Gastroesophageal sphincter (tissue), 4 donors: ENCODE data around the gene LRP1B. TPM values are rescaled to one million over a fixed set of nuclear protein-coding genes. Genes with fewer than 3 reads are reported as not detected.

Source experiments
- ATAC-seq: fragments of 150-250 bp; one replicate; pipeline ENCODE4 v1.9.1; 2016; ENCODE audit warnings: mild to moderate bottlenecking, moderate library complexity
- H3K27ac ChIP-seq, 4 donors: fragments of 200-600 bp; sonication (generic) in 3 of 4; 1 replicate in 3 of 4; 2 replicates in 1 of 4; pipeline ENCODE4 v1.5.1; 2016 to 2019
- H3K27me3 ChIP-seq: fragments of 200-600 bp; sonication (generic); one replicate; pipeline ENCODE4 v1.5.1; 2019
- H3K36me3 ChIP-seq, 2 donors: fragments of 200-600 bp; sonication (generic); one replicate each; pipeline ENCODE4 v1.5.1; 2019; ENCODE audit warnings: control low read depth in 1 of 2
- H3K4me1 ChIP-seq, 3 donors: fragments of 200-600 bp; sonication (generic); 1 replicate in 2 of 3; 2 replicates in 1 of 3; pipeline ENCODE4 v1.5.1; 2016 to 2019; ENCODE audit warnings: control low read depth in 2 of 3
- H3K4me3 ChIP-seq, 2 donors: fragments of 200-600 bp; sonication (generic); one replicate each; pipeline ENCODE4 v1.5.1; 2019; ENCODE audit warnings: mild to moderate bottlenecking in 1 of 2, moderate library complexity in 1 of 2
- H3K9me3 ChIP-seq, 3 donors: fragments of 200-600 bp; sonication (generic); one replicate each; pipeline ENCODE4 v1.5.1; 2017 to 2019; ENCODE audit warnings: control low read depth in 2 of 3
- EP300 ChIP-seq: sonication (generic); formaldehyde crosslinking; IDR thresholded peaks from one replicate; pipeline ENCODE4 v1.6.1; 2017; ENCODE audit warnings: antibody characterized with exemption, mild to moderate bottlenecking
- POLR2A ChIP-seq, 2 donors: fragments of 450-650 bp; IDR thresholded peaks; one replicate each; pipeline ENCODE4 v1.6.1; 2017; ENCODE audit warnings: antibody characterized with exemption in 2 of 2, mild to moderate bottlenecking in 2 of 2, moderate library complexity in 1 of 2
- POLR2AphosphoS5 ChIP-seq: sonication (generic); formaldehyde crosslinking; IDR thresholded peaks from one replicate; pipeline ENCODE4 v1.6.1; 2017; ENCODE audit warnings: antibody characterized with exemption
- WGBS, 2 donors: methylation state at CpG; one replicate each; pipeline ENCODE4 v1.1.5; 2018; ENCODE audit warnings: low coverage in 1 of 2; 5-methylcytosine and 5-hydroxymethylcytosine counted together
- total RNA-seq, 4 donors: library from RNA; depleted of rRNA; stranded (reverse); fragments of >200 nt; gene quantifications; one replicate each; pipeline ENCODE4 v1.1.0, GENCODE V29; 2016
- TF ChIP-seq, protein P1 (sequence below), 4 experiments: fragments of 200-600 bp in 2 of 4; fragments of 450-650 bp in 2 of 4; sonication (generic) in 1 of 4; IDR thresholded peaks; one replicate each; pipeline ENCODE4 v1.5.1; 2017 to 2019; ENCODE audit warnings: antibody characterized with exemption in 4 of 4, mild to moderate bottlenecking in 2 of 4, moderate library complexity in 2 of 4

The LRP1B gene
- total RNA-seq, 4 donors from 2014 or later, result 0.27 to 20.7 (median 3.2) TPM

DNA sequence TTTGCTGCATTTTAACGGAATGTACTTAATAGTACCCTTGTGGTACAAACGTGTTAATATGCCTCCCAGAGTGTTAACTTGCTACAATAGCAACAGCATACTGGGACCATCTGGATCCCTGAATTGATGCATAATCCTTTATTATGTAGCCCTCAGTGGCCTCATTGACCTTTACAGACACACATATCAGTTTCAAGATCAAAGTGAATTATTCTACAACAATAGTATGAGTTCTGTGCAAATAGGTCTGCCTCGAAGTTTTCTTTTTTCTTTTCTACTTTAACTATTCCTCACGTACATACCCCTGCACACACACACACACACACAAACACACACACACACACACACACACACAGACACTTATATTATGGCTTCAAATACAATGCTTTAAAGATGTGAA is 1622.1 kb downstream of the LRP1B start:
- TF ChIP-seq POLR2AphosphoS5 (no peak), POLR2A (IDR thresholded peaks at IDR 0.05) (no peak), EP300 (no peak)
- TF ChIP-seq, protein P1, sequence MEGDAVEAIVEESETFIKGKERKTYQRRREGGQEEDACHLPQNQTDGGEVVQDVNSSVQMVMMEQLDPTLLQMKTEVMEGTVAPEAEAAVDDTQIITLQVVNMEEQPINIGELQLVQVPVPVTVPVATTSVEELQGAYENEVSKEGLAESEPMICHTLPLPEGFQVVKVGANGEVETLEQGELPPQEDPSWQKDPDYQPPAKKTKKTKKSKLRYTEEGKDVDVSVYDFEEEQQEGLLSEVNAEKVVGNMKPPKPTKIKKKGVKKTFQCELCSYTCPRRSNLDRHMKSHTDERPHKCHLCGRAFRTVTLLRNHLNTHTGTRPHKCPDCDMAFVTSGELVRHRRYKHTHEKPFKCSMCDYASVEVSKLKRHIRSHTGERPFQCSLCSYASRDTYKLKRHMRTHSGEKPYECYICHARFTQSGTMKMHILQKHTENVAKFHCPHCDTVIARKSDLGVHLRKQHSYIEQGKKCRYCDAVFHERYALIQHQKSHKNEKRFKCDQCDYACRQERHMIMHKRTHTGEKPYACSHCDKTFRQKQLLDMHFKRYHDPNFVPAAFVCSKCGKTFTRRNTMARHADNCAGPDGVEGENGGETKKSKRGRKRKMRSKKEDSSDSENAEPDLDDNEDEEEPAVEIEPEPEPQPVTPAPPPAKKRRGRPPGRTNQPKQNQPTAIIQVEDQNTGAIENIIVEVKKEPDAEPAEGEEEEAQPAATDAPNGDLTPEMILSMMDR (IDR thresholded peaks at IDR 0.05), result no peak
- Histone ChIP-seq H3K4me1 (no peaks in the 10 kb centered on the region), H3K9me3 (no peaks in the 10 kb centered on the region), H3K36me3 (no peaks in the 10 kb centered on the region), H3K27me3 (no peaks in the 10 kb centered on the region), H3K27ac (no peak overlapping the region), H3K4me3 (no peak overlapping the region)
- WGBS, 2 donors, result 64 to 65% methylated on average over 2 to 4 of the region's 4 CpGs
- no peak for ATAC-seq

DNA sequence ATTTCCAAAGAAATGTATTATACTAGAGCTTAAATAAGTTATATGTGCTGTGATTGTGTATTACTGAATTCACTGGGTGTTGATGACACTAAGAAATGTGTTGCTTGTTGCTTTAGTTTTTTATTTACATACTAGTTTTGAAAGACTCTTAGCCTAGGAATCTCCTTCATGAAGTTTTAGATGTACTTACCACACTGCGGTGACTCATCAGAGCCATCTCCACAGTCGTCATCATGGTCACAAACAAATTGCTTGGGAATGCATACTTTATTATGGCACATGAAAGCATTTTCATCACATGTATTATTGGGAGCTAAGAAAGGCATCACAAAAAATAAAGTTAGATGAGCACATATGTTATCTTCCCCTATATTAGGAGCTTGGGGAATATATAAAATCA is 1624.2 kb downstream of the LRP1B start:
- no peaks in the 10 kb centered on the region for H3K36me3 ChIP-seq
- 70 to 95% methylated on average over 2 of the region's 2 CpGs for WGBS, 2 donors
- ATAC-seq, result no peak

DNA sequence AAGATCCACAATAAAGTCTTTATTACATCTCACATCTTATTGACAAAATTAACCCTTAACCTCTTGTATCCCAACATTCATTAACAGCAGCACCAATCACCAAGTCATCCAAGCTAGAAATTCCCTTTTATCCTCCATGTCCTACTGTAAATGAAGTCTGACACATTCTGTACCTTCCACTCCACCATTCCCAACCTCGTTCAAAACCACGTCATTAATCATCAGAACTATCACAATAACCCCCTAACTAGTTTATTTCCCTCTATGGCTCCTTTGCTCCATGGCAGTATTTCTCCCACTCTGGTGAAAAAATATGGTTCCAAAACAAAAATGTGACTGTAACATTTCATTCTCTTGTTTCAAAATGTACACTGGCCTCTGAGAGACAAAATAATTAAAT is 1626.2 kb downstream of the LRP1B start:
- H3K27me3 ChIP-seq, result no peaks in the 10 kb centered on the region
- no peak overlapping the region for H3K4me3 ChIP-seq
- TF ChIP-seq, protein P1 (IDR thresholded peaks at IDR 0.05), result no peak
- no peak for TF ChIP-seq POLR2AphosphoS5
- no peak for ATAC-seq
- H3K9me3 ChIP-seq, result no peaks in the 10 kb centered on the region
- WGBS, 2 donors, result 0 to 61% methylated on average over 1 to 2 of the region's 2 CpGs
- no peak overlapping the region for H3K27ac ChIP-seq
- no peaks in the 10 kb centered on the region for H3K36me3 ChIP-seq
- no peaks in the 10 kb centered on the region for H3K4me1 ChIP-seq

More for the DNA sequence above, 1624.2 kb downstream of the LRP1B start:
- Histone ChIP-seq H3K4me1 (no peaks in the 10 kb centered on the region), H3K27ac (no peak overlapping the region), H3K4me3 (no peak overlapping the region), H3K27me3 (no peaks in the 10 kb centered on the region), H3K9me3 (no peaks in the 10 kb centered on the region)
- TF ChIP-seq, protein P1 (IDR thresholded peaks at IDR 0.05), result no peak
- TF ChIP-seq POLR2AphosphoS5, result no peak
- no peak for TF ChIP-seq POLR2A (IDR thresholded peaks at IDR 0.05)
- no peak for TF ChIP-seq EP300

DNA sequence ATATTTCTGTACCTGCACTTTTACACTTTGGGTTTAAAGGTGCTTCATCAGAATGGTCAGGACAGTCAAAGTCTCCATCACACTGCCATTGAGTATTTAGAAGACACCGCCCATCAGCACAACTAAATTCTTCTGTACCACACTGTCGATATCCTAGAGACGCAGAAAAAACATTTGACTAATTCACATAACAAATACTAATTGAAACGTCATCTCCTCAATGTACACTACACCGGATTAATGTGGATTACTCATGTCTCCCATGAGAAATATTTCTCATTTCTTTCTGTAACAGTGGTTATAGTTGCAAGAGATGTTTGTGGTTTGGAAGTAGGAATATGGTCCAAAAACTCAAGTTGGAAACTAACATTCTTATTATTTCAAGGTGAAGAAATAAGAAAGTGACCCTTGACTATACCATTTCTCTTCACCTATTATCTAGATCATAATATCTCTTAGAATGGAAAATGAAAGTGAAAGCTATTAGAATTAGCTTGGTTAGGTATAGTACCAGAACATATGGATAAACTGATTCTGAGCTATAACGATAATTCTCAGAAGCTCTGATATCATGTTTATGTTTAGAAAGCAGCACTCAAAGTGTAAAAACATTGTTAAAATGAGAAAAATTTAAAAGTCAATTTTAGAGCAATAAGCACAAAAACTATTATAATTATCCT is 1627.7 kb downstream of the LRP1B start:
- H3K36me3 ChIP-seq, result no peaks in the 10 kb centered on the region
- no peak overlapping the region for H3K4me3 ChIP-seq
- no peaks in the 10 kb centered on the region for H3K27me3 ChIP-seq
- H3K9me3 ChIP-seq, result no peaks in the 10 kb centered on the region
- H3K4me1 ChIP-seq, result no peaks in the 10 kb centered on the region
- H3K27ac ChIP-seq, result no peak overlapping the region
- WGBS, 2 donors, result 73% methylated on average over 6 of the region's 6 CpGs
- ATAC-seq, result no peak
- TF ChIP-seq POLR2A (IDR thresholded peaks at IDR 0.05) (no peak), EP300 (no peak), POLR2AphosphoS5 (no peak)
- TF ChIP-seq, protein P1 (IDR thresholded peaks at IDR 0.05), result no peak

DNA sequence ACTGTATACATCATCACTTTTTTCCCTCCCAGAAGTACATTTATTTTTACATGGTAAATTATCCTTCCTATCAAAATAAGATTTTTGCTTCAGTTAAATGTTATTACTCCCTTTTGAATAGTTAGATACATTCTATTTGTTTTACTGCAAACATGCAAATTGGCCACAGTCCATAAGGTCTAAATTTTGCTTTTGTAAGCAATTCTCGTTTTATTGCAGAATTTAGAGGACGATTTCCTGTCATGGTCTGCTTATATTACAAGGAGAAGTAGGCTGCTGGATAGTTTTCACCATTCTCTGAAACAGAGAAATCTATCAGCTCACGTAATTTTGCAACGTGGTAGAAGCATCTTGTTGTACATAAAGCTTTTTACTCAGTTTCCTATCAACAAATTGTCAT is 1632.5 kb downstream of the LRP1B start:
- no peak for TF ChIP-seq EP300
- TF ChIP-seq POLR2A (IDR thresholded peaks at IDR 0.05), result no peak
- TF ChIP-seq, protein P1 (IDR thresholded peaks at IDR 0.05), result no peak
- TF ChIP-seq POLR2AphosphoS5, result no peak
- H3K27me3 ChIP-seq, result no peaks in the 10 kb centered on the region
- no peaks in the 10 kb centered on the region for H3K36me3 ChIP-seq
- no peaks in the 10 kb centered on the region for H3K4me1 ChIP-seq
- ATAC-seq, result no peak
- no peak overlapping the region for H3K27ac ChIP-seq
- 25 to 39% methylated on average over 4 of the region's 4 CpGs for WGBS, 2 donors
- no peaks in the 10 kb centered on the region for H3K9me3 ChIP-seq
- no peak overlapping the region for H3K4me3 ChIP-seq
